NCI-H446 (cell line): ENCODE data around the gene PRCD.
"Not testable (repeated sequence)": the region's sequence is repeated elsewhere in the genome, so short reads cannot be mapped to it uniquely, and the experiment has no call there.

Experiments
- DNase-seq, 2 experiments: peaks; one replicate each; lab custom pipeline; 2025; lab: John Stamatoyannopoulos, UW

Gene PRCD

GRCh38 chr17:76556765-76557367, 17.0 kb downstream of the PRCD start:
- no peak for DNase-seq

DNA sequence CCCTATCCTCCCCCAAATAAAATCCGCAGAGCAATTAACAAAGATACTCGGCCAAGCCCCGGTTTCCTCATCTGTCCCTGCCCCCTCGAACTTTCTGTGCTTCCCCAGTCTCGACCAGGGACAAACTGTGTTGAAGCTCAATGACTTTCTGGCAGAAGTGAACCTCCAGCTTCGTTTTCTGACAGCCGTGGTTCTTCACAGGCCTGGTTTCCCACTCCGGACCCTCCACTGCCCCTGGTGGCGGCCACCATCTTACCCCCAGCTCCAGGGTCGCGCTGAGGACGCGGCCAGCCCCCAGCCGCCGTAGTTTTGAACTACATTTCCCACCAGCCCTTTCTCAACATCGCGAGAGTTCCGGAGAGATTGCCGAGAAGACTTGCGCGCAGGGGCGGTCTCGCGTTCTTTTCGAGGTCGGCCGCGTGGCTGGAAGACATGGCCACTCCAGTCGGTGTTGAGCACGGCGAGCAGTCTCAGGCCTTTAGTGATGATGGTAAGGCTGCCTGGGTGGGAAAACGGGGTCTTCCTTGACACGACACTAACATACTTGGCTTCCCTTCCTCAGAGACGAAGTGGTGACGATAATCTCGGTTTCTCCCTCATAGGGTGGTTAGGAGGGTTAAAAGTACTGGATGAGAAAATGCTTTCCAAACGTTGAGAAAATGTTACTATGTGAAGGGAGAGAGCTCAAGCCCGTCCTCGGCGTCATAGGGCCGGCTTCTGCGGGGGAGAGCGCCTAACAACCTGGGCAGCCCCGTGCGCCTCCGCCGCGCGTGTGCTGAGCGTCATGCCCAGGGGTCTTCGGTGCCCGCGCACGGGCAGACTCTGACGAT, 17.7 kb downstream of the PRCD start:
- DNase-seq, result peak; percentile 98 to 99

- peak in 1 of 2 experiments; percentile 14 for DNase-seq
Observed at GRCh38 chr17:76558198-76559095, 18.6 kb downstream of the PRCD start.

DNA sequence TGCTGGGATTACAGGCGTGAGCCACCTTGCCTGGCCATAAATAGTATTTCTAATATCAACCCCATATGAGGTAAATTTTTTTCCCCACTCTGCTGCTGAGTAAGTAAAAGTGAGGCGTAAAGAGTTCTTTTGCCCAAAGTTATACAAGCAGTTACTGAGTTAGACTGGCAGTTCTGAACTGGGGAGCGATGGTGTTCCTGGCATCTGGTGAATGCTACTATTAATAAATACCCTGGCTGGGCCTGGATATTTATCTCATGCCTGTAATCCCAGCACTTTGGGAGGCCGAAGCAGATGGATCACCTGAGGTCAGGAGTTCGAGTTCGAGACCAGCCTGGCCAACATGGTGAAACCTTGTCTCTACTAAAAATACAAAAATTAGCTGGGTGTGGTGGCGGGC, 19.6 kb downstream of the PRCD start:
- not testable (repeated sequence) for DNase-seq

DNA sequence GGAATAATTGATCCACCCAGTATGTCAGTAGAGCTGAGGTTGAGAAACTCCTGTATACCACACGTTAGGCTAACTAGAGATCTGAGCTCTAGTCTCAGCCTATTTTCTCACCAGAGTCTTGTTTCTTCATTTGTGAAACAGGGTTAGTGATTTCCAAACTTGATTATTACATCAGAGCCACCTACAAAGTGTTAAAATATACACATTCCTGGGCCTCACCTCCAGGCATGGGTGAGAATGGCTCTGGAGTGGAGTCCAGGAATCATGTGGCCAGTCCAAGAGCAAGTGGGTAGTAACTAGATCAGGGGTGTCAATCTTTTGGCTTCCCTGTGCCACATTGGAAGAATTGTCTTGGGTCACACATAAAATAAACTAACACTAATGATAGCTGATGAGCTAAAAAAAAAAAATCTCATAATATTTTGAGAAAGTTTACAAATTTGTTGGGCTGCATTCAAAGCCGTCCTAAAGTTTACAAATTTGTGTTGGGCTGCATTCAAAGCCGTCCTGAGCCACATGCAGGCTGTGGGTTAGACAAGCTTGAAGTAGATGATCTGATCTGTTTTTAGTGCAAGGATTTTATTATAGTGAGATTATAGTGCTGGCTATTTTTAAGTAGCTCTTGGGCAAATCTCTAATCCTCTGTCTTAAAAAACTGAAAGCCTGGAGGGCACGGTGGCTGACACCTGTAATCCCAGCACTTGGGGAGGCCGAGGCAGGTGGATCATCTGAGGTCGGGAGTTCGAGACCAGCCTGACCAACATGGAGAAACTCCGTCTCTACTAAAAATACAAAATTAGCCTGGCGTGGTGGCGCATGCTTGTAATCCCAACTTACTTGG, 20.4 kb downstream of the PRCD start:
- DNase-seq, result no peak

GRCh38 chr17:76560877-76561221, 21.0 kb downstream of the PRCD start:
- DNase-seq, result no peak

GRCh38 chr17:76561332-76561731, 21.5 kb downstream of the PRCD start:
- DNase-seq, result no peak

DNA sequence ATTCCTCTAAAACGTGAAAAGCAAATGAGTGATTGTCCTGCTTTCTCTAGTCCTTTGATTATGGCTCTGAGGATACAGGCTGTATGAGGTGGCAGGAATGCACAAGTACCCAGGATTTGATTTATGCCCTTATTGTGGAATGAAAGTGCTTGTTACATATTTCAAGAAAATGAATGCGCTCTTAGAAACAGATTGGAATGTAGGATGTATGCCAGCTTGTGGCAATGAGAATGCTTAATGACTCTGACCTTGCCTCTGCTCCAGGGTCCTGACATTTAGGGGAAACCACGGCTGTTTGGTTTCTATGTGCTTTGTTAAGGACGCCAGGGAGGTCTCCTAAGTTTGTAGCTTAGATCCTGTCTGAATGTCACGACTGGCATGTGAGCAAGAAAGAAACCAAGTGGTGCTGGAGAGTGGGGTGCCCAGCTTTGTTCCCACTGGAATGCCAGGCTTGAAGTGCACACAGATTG, 22.0 kb downstream of the PRCD start:
- peak in 1 of 2 experiments; percentile 24 for DNase-seq

DNA sequence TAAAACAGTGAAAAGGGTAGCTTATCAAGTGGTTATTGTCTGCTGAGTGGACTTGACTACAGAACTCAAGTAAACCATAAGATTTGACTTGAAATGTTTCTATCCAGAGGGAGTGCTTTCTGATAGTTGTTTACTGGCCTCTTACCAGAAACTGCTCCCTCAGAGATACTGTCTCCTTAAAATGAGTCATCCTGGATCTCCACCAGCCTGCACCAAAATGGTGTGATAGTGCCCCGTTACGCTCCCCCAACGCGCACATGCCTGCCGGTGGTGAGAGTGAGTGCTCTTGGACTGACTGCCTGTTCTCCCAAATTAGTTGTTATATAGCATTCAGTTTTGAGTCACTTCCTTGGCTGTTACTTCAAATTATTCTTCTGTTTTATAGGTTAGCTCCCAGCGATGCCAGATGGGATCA, 22.9 kb downstream of the PRCD start:
- peak; percentile 35 to 75 for DNase-seq

DNA sequence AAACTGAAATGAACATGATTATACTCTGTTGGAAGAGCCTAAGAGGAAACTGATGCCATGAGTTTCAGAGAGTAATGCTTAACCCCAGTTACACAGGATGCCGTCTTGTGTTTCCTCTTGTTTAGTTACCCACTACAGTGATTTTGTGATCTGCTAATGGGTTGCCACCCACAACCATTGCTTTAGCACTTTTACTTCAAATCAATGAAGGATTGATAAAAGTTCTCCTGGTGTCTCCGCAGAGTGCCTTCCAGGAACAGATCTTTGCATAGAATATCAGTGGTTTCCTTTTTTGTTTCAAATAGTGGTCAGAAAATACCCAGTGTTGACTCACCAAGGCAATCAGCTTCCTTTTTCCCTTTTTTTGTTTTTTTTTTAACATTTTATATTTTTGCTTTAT, 23.5 kb downstream of the PRCD start:
- DNase-seq, result not testable (repeated sequence)

DNA sequence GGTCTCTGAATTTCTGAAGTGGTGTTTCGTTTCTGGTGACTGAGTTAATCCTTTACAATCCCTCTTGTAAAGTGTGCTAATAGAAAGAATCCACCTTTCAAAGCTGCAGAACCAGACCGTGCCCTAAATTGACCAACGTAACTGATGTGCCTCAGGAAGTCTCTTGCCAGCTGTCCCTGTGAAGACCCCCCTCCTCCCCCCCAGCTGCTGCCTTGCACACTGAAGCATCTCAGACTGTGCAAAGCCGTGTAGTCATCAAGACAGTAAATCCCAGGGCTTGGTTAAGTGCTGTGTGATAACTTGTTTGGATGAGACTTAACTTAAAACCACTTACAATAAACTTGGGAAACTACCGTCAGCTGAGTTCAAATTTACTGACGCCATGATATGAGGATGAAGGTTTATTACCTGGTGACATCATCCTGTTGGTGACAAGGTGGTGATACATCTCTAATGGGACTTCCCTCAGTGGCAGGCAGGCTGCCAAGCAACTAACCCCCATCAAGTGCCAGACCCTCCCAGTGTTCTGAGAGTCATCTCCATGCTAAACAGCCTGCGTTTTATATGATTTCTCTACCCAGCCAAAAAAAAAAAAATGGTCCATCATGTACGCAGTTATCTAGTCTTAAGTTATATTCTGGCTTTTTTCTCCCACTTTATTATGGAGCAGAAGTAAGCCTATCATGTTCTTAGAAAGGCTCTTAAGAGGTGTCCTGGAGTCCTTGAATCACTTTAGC, 25.3 kb downstream of the PRCD start:
- not testable (repeated sequence) for DNase-seq

GRCh38 chr17:76565728-76566612, 26.1 kb downstream of the PRCD start:
- no peak for DNase-seq

- no peak for DNase-seq
Observed at GRCh38 chr17:76566613-76566943, 26.7 kb downstream of the PRCD start.

DNA sequence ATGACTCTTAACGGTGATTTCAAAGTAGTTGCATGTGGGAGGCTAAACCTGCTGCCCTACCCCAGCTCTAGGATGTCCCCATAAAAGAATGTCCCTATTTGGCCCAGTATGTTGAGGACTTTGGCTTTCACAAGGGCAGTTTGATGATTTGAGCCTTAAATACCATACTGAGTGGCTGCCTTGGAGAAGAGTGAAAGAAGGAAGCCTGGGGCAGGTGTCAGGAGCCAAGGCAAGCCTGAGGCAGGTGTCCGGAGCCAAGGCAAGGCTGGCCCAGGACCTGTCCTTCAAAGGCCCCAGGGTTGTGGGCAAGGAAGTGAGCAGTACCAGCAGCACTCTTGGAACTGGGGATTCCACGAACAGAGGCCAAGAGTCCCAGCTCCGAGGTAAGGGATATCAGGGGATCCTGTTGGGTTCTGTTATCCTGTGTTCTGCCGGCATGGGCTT, 27.2 kb downstream of the PRCD start:
- DNase-seq, result no peak

DNA sequence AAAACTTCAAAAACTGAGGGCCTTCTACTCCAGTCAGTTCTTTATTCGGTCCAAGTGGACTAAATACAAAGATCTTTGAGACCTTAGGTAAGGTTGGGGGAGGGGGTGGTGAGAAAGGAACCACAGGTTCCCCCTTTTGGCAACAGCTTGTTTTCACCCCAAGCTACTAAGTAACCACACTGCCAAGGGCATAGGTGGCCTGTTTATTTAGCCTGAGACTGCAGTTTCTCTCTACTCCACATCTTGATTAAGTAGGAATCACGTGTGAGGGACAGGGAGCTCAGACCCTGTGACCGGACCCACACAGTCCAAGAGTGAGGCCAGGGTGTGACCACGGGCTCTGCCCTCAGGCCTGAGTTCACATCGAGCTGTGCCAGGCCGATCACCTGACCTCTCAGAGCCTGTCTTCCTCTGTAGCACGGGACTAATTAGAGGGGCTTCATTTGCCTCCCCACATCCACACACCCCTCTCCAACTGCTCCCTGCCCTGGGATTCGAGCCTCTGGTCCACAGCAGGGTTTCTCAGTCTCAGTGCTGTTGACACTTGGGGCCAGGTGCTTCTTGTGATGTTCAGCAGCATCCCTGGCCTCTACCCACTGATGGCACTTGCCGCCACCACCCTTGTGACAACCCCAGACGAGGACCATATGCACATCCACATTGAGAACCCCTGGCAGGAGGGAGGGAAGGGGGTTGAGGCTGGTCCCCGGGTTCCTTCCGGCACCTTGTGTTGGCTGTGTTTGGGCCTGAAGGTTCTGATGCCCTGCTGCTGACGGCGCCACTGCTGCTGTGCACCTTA, 28.0 kb downstream of the PRCD start:
- DNase-seq, result no peak

GRCh38 chr17:76568811-76569221, 29.0 kb downstream of the PRCD start:
- DNase-seq, result no peak

DNA sequence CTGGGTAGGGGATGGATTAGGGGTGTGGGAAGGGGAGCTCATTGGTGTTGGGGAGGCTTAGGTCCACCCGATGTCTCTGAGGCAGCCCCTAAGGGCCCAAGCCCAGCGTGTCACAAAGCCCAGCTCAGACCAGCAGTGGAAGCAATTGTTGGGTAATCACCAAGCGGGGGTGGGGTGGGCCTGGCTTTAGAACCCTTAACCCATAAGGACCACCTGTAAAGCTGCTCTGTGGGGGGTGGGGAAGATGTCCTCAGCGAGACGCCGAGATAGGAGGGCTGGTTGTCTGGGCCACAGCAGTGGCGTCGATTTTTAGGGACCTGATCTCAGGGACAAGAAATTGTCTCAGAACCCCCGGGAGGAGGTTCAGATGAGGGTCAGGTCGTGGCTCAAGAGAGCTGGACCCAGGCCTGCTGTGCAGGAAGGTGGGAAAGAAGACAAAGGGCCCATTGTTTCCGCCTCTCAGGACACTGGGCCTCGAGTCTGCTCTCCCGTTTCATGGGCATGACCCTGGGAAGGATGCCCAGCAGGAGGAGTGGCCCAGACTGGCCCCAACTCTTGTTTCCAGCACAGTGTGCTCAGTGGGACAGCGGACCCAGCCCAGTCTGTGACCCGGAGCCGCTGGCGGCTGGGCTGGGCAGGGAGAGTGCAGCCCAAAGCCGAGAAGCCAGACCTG, 29.9 kb downstream of the PRCD start:
- no peak for DNase-seq

DNA sequence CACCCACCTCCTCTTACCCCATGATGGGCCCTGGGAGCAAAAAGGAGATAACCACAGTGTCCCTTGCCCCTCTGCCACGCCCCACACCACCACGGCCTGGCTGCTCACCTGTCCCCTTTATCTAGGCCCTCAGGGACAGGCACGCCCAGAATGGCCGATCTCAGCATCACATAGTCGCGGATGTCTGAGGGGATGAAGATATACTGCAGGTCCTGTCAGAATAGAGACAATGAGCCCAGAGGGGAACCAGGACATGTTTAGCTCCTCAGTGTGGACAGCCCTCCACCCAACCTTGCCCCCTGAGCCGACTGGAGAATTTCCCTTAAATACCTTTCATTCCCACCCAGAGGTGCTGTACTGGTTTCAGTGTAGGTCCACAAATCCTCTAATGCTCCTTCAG, 30.6 kb downstream of the PRCD start:
- DNase-seq, result no peak
